ENCODE results near the gene ABCA5.

Gene ABCA5

GRCh38 chr17:69314246-69315065, 12.5 kb downstream of the ABCA5 start:
- ATAC-seq (ENCODE audit: insufficient read depth, low read depth) = no peak
- no peaks in the 10 kb centered on the region for H3K9me3 ChIP-seq (ENCODE audit: insufficient read depth, low read length, severe bottlenecking)
- no peaks in the 10 kb centered on the region for H3K79me2 ChIP-seq (ENCODE audit: insufficient read depth, low read length)
- no peak for DNase-seq
- no peak overlapping the region for H3K4me2 ChIP-seq (ENCODE audit: insufficient read depth, low read length)
- H3K27ac ChIP-seq (ENCODE audit: low read length) = no peak overlapping the region
- no peaks in the 10 kb centered on the region for H3K27me3 ChIP-seq (ENCODE audit: insufficient read depth, low read length, poor library complexity)
- no peak for TF ChIP-seq EZH2 (IDR thresholded peaks at IDR 0.05; ENCODE audit: borderline replicate concordance, low read depth, low read length, severe bottlenecking)
- no peak for TF ChIP-seq CTCF (IDR thresholded peaks at IDR 0.05; ENCODE audit: borderline replicate concordance, extremely low read depth, low read length, poor library complexity, severe bottlenecking)
- H3K4me1 ChIP-seq (ENCODE audit: insufficient read depth, low read length) = no peaks in the 10 kb centered on the region
- no peaks in the 10 kb centered on the region for H4K20me1 ChIP-seq (ENCODE audit: insufficient read depth, low read length)
- no peaks in the 10 kb centered on the region for H3K36me3 ChIP-seq (ENCODE audit: insufficient read depth, low read length)
- H3K4me3 ChIP-seq (ENCODE audit: low read depth in 1 of 2, low read length in 2 of 2) = no peak overlapping the region
- H2AFZ ChIP-seq (ENCODE audit: low read depth, low read length) = no peak overlapping the region
- H3K9ac ChIP-seq (ENCODE audit: low read depth, low read length) = no peak overlapping the region

GRCh38 chr17:69305177-69305576, 21.8 kb downstream of the ABCA5 start:
- DNase-seq = no peak
- Histone ChIP-seq H3K9ac (ENCODE audit: low read depth, low read length) (no peak overlapping the region), H3K4me3 (ENCODE audit: low read depth in 1 of 2, low read length in 2 of 2) (no peak overlapping the region), H3K27me3 (ENCODE audit: insufficient read depth, low read length, poor library complexity) (no peaks in the 10 kb centered on the region), H3K9me3 (ENCODE audit: insufficient read depth, low read length, severe bottlenecking) (no peaks in the 10 kb centered on the region), H3K4me2 (ENCODE audit: insufficient read depth, low read length) (no peak overlapping the region), H4K20me1 (ENCODE audit: insufficient read depth, low read length) (no peaks in the 10 kb centered on the region), H3K79me2 (ENCODE audit: insufficient read depth, low read length) (no peaks in the 10 kb centered on the region), H3K27ac (ENCODE audit: low read length) (no peak overlapping the region), H3K36me3 (ENCODE audit: insufficient read depth, low read length) (no peaks in the 10 kb centered on the region), H2AFZ (ENCODE audit: low read depth, low read length) (no peak overlapping the region), H3K4me1 (ENCODE audit: insufficient read depth, low read length) (no peaks in the 10 kb centered on the region)
- no peak for TF ChIP-seq CTCF (IDR thresholded peaks at IDR 0.05; ENCODE audit: borderline replicate concordance, extremely low read depth, low read length, poor library complexity, severe bottlenecking)
- no peak for TF ChIP-seq EZH2 (IDR thresholded peaks at IDR 0.05; ENCODE audit: borderline replicate concordance, low read depth, low read length, severe bottlenecking)
- no peak for ATAC-seq (ENCODE audit: insufficient read depth, low read depth)

GRCh38 chr17:69302682-69303081, 24.3 kb downstream of the ABCA5 start:
- TF ChIP-seq EZH2 (IDR thresholded peaks at IDR 0.05; ENCODE audit: borderline replicate concordance, low read depth, low read length, severe bottlenecking) (no peak), CTCF (IDR thresholded peaks at IDR 0.05; ENCODE audit: borderline replicate concordance, extremely low read depth, low read length, poor library complexity, severe bottlenecking) (no peak)
- H3K27me3 ChIP-seq (ENCODE audit: insufficient read depth, low read length, poor library complexity) = no peaks in the 10 kb centered on the region
- no peaks in the 10 kb centered on the region for H3K79me2 ChIP-seq (ENCODE audit: insufficient read depth, low read length)
- no peak overlapping the region for H3K27ac ChIP-seq (ENCODE audit: low read length)
- no peaks in the 10 kb centered on the region for H3K36me3 ChIP-seq (ENCODE audit: insufficient read depth, low read length)
- H2AFZ ChIP-seq (ENCODE audit: low read depth, low read length) = no peak overlapping the region
- DNase-seq (no peak), ATAC-seq (ENCODE audit: insufficient read depth, low read depth) (no peak)
- H3K9me3 ChIP-seq (ENCODE audit: insufficient read depth, low read length, severe bottlenecking) = no peaks in the 10 kb centered on the region
- no peaks in the 10 kb centered on the region for H4K20me1 ChIP-seq (ENCODE audit: insufficient read depth, low read length)
- H3K4me3 ChIP-seq (ENCODE audit: low read depth in 1 of 2, low read length in 2 of 2) = no peak overlapping the region
- H3K9ac ChIP-seq (ENCODE audit: low read depth, low read length) = no peak overlapping the region
- no peak overlapping the region for H3K4me2 ChIP-seq (ENCODE audit: insufficient read depth, low read length)
- H3K4me1 ChIP-seq (ENCODE audit: insufficient read depth, low read length) = no peaks in the 10 kb centered on the region
